Muscle layer of colon (tissue), 2 donors: ENCODE data around the gene MICA.
"Not testable (repeated sequence)": the region's sequence is repeated elsewhere in the genome, so short reads cannot be mapped to it uniquely, and the experiment has no call there.

ENCODE experiments used
- H3K27ac ChIP-seq: one replicate; pipeline ENCODE4 v1.7.0; 2013; ENCODE audit warnings: low read depth, mild to moderate bottlenecking, low read length, moderate library complexity
- H3K27me3 ChIP-seq, 2 donors: one replicate each; pipeline ENCODE4 v1.7.0; 2013; ENCODE audit warnings: low read length in 2 of 2, mild to moderate bottlenecking in 2 of 2; ENCODE audit not compliant: insufficient read depth in 2 of 2, control insufficient read depth in 1 of 2
- H3K36me3 ChIP-seq: one replicate; pipeline ENCODE4 v1.7.0; 2013; ENCODE audit warnings: mild to moderate bottlenecking, low read length; ENCODE audit not compliant: insufficient read depth
- H3K4me1 ChIP-seq: one replicate; pipeline ENCODE4 v1.7.0; 2013; ENCODE audit warnings: mild to moderate bottlenecking, low read length; ENCODE audit not compliant: insufficient read depth
- H3K4me3 ChIP-seq, 2 donors: one replicate each; pipeline ENCODE4 v1.7.0; 2013; ENCODE audit warnings: low read length in 2 of 2, low read depth in 1 of 2, mild to moderate bottlenecking in 1 of 2, moderate library complexity in 1 of 2
- H3K9ac ChIP-seq: one replicate; pipeline ENCODE4 v1.7.0; 2013; ENCODE audit warnings: low read length
- H3K9me3 ChIP-seq: one replicate; pipeline ENCODE4 v1.7.0; 2013; ENCODE audit warnings: mild to moderate bottlenecking, low read length
- donor health status: abdominal sarcoma.
- donor health status: Adenocarcinoma of cecum.

The MICA gene

GRCh38 chr6:31441365-31442267 is 38.2 kb downstream of the MICA start:
- no peaks in the 10 kb centered on the region for H3K36me3 ChIP-seq
- H3K9me3 ChIP-seq = no peaks in the 10 kb centered on the region
- no peak overlapping the region for H3K27ac ChIP-seq
- no peaks in the 10 kb centered on the region for H3K27me3 ChIP-seq
- H3K4me3 ChIP-seq = peak overlapping the region; percentile 30 to 49
- no peak overlapping the region for H3K9ac ChIP-seq
- H3K4me1 ChIP-seq = peaks cover 7% of the 10 kb centered on the region

- Histone ChIP-seq H3K9ac (no peak overlapping the region), H3K27ac (no peak overlapping the region), H3K4me3 (no peak overlapping the region), H3K9me3 (no peaks in the 10 kb centered on the region), H3K27me3 (no peaks in the 10 kb centered on the region), H3K4me1 (peaks cover 4% of the 10 kb centered on the region), H3K36me3 (no peaks in the 10 kb centered on the region)
Measured at GRCh38 chr6:31446481-31446880, 43.1 kb downstream of the MICA start.

- not testable (repeated sequence) for H3K27ac ChIP-seq
Measured at GRCh38 chr6:31446999-31447789, 43.8 kb downstream of the MICA start.

GRCh38 chr6:31450751-31451150 is 47.4 kb downstream of the MICA start:
- Histone ChIP-seq H3K4me1 (no peaks in the 10 kb centered on the region), H3K9me3 (no peaks in the 10 kb centered on the region), H3K4me3 (no peak overlapping the region), H3K9ac (no peak overlapping the region), H3K27me3 (no peaks in the 10 kb centered on the region), H3K36me3 (no peaks in the 10 kb centered on the region), H3K27ac (no peak overlapping the region)

More at GRCh38 chr6:31446999-31447789, 43.8 kb downstream of the MICA start:
- not testable (repeated sequence) for H3K9ac ChIP-seq, H3K27me3 ChIP-seq, H3K9me3 ChIP-seq, H3K4me1 ChIP-seq, H3K36me3 ChIP-seq, H3K4me3 ChIP-seq

- no peak overlapping the region for H3K4me3 ChIP-seq
- no peaks in the 10 kb centered on the region for H3K4me1 ChIP-seq
- no peaks in the 10 kb centered on the region for H3K36me3 ChIP-seq
- H3K9me3 ChIP-seq = no peaks in the 10 kb centered on the region
- H3K9ac ChIP-seq = no peak overlapping the region
- H3K27me3 ChIP-seq = no peaks in the 10 kb centered on the region
- no peak overlapping the region for H3K27ac ChIP-seq
Measured at GRCh38 chr6:31452859-31453258, 49.5 kb downstream of the MICA start.

- no peak overlapping the region for H3K4me3 ChIP-seq
- no peaks in the 10 kb centered on the region for H3K27me3 ChIP-seq
- H3K36me3 ChIP-seq = no peaks in the 10 kb centered on the region
- H3K4me1 ChIP-seq = no peaks in the 10 kb centered on the region
- H3K27ac ChIP-seq = no peak overlapping the region
- H3K9me3 ChIP-seq = no peaks in the 10 kb centered on the region
- no peak overlapping the region for H3K9ac ChIP-seq
Measured at GRCh38 chr6:31453259-31453658, 49.9 kb downstream of the MICA start.

GRCh38 chr6:31459864-31460263 is 56.5 kb downstream of the MICA start:
- H3K9me3 ChIP-seq, H3K4me3 ChIP-seq, H3K9ac ChIP-seq: not testable (repeated sequence)

GRCh38 chr6:31460361-31461025 is 57.1 kb downstream of the MICA start:
- Histone ChIP-seq H3K4me1 (no peaks in the 10 kb centered on the region), H3K4me3 (no peak overlapping the region), H3K9me3 (no peaks in the 10 kb centered on the region), H3K27ac (no peak overlapping the region), H3K36me3 (no peaks in the 10 kb centered on the region), H3K27me3 (peaks cover 0 to 6% of the 10 kb centered on the region in 2 donors), H3K9ac (no peak overlapping the region)

More at GRCh38 chr6:31459864-31460263, 56.5 kb downstream of the MICA start:
- not testable (repeated sequence) for H3K27me3 ChIP-seq, H3K36me3 ChIP-seq, H3K27ac ChIP-seq, H3K4me1 ChIP-seq

GRCh38 chr6:31462026-31462963 is 58.9 kb downstream of the MICA start:
- Histone ChIP-seq H3K27me3 (peaks cover 0 to 6% of the 10 kb centered on the region in 2 donors), H3K4me3 (peak overlapping the region; percentile 15 to 24), H3K4me1 (no peaks in the 10 kb centered on the region), H3K27ac (no peak overlapping the region), H3K9me3 (no peaks in the 10 kb centered on the region), H3K36me3 (no peaks in the 10 kb centered on the region), H3K9ac (no peak overlapping the region)

GRCh38 chr6:31462964-31463870 is 59.8 kb downstream of the MICA start:
- Histone ChIP-seq H3K4me1 (no peaks in the 10 kb centered on the region), H3K36me3 (no peaks in the 10 kb centered on the region), H3K27me3 (peaks cover 0 to 6% of the 10 kb centered on the region in 2 donors), H3K4me3 (peak overlapping the region; percentile 15 to 24), H3K9ac (no peak overlapping the region), H3K9me3 (no peaks in the 10 kb centered on the region), H3K27ac (no peak overlapping the region)
